Colonic mucosa (tissue), 4 donors: ENCODE data around the gene CDH12. TPM values are rescaled to one million over a fixed set of nuclear protein-coding genes. Genes with fewer than 3 reads are reported as not detected.

Source experiments
- DNase-seq: peaks from one replicate; pipeline ENCODE4 v3.0.0-alpha.2; 2020
- H3K27ac ChIP-seq: fragments of 200-600 bp; one replicate; pipeline ENCODE4 v1.8.0; 2021
- H3K27me3 ChIP-seq: fragments of 200-600 bp; one replicate; pipeline ENCODE4 v1.8.0; 2021
- H3K36me3 ChIP-seq: fragments of 200-600 bp; one replicate; pipeline ENCODE4 v1.8.0; 2021
- H3K4me1 ChIP-seq: fragments of 200-600 bp; one replicate; pipeline ENCODE4 v1.8.0; 2021; ENCODE audit warnings: mild to moderate bottlenecking
- H3K4me3 ChIP-seq: fragments of 200-600 bp; one replicate; pipeline ENCODE4 v1.8.0; 2021
- H3K9ac ChIP-seq, 2 donors: one replicate each; pipeline ENCODE4 v1.7.0; 2013; ENCODE audit warnings: control low read depth in 2 of 2, low read depth in 2 of 2, low read length in 2 of 2
- H3K9me3 ChIP-seq: fragments of 200-600 bp; one replicate; pipeline ENCODE4 v1.8.0; 2021
- intact Hi-C: fragments of 100-400 bp; cut with DNase I; formaldehyde crosslinking; loops from one replicate; pipeline ENCODE4 v1.14.1; 2022
- total RNA-seq, 2 donors: library from RNA; stranded (reverse); fragmentation: NEBNext Ultra II Directional in 1 of 2; extraction: Animal tissue kit (Norgen Biotek cat#: 25700) in 1 of 2; gene quantifications; one replicate each; pipeline ENCODE4 v1.2.1, GENCODE V29; 2021
- TF ChIP-seq, protein P1 (sequence below): fragments of 200-600 bp; IDR thresholded peaks from one replicate; pipeline ENCODE4 v1.8.0; 2022; ENCODE audit warnings: antibody characterized with exemption, mild to moderate bottlenecking
- donor health status: healthy.
- donor health status: DM: no; HTN: no; CAD: no.
- donor health status: DM: no; HTN: no; CAD: no.

CDH12 gene
- total RNA-seq, 2 donors from 2014 or later = not detected

DNA sequence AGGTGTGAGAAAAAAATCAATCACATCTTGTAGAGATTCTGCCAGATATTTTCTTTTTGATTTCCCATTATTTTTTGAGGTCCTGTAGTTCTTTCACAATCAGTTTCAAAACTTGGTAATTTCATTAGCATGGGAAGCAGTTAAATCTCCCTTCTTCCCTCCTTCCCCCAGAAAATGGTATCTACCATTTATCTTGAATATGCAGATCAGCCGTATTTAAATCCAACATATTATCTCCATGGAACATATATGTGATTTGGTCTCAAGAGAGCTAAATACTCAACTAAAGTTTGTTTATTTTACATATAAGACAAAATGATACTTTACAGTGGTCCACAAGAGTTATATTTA, 1034.8 kb downstream of the CDH12 start:
- Histone ChIP-seq H3K27ac (no peak overlapping the region), H3K4me1 (no peaks in the 10 kb centered on the region), H3K27me3 (no peaks in the 10 kb centered on the region), H3K4me3 (no peak overlapping the region), H3K9me3 (no peaks in the 10 kb centered on the region), H3K36me3 (no peaks in the 10 kb centered on the region), H3K9ac (no peak overlapping the region)
- intact Hi-C loops = no loop called here
- TF ChIP-seq, protein P1, sequence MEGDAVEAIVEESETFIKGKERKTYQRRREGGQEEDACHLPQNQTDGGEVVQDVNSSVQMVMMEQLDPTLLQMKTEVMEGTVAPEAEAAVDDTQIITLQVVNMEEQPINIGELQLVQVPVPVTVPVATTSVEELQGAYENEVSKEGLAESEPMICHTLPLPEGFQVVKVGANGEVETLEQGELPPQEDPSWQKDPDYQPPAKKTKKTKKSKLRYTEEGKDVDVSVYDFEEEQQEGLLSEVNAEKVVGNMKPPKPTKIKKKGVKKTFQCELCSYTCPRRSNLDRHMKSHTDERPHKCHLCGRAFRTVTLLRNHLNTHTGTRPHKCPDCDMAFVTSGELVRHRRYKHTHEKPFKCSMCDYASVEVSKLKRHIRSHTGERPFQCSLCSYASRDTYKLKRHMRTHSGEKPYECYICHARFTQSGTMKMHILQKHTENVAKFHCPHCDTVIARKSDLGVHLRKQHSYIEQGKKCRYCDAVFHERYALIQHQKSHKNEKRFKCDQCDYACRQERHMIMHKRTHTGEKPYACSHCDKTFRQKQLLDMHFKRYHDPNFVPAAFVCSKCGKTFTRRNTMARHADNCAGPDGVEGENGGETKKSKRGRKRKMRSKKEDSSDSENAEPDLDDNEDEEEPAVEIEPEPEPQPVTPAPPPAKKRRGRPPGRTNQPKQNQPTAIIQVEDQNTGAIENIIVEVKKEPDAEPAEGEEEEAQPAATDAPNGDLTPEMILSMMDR = no peak
- DNase-seq = no peak

DNA sequence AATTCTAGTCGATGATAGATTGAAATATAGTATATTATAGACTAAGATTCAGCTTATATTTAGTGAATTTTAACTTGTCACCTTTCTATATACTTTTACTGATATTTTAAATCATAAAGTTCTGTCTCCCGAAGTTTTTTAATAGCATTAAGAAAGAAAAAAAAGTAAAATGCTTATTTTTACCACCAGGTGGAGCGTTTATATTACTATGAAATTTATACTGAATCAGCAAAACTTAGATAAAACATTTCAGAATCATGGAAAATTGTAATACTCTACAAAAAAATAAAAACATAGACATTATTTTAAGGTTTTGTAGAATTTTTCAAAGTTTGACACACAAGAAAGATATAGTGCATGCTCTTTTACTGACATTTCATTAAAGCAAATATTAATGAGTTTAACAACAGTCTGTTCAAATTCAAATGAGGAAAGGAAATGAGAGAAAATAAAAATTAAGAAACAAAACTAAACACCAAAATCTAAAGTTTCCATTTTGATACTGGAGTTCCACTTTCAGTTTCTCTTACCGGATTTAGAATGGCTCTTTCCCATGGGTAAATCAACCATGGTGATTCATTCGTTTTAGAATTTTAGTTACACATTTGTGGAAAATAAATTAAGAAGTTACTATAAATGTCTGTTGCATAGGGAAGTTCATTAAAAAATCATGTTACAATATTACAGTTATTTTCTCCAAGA, 1035.3 kb downstream of the CDH12 start:
- TF ChIP-seq, protein P1 = no peak
- Histone ChIP-seq H3K27ac (no peak overlapping the region), H3K27me3 (no peaks in the 10 kb centered on the region), H3K36me3 (no peaks in the 10 kb centered on the region), H3K4me3 (no peak overlapping the region), H3K9me3 (no peaks in the 10 kb centered on the region), H3K4me1 (no peaks in the 10 kb centered on the region), H3K9ac (no peak overlapping the region)
- no peak for DNase-seq
- intact Hi-C loops = no loop called here

DNA sequence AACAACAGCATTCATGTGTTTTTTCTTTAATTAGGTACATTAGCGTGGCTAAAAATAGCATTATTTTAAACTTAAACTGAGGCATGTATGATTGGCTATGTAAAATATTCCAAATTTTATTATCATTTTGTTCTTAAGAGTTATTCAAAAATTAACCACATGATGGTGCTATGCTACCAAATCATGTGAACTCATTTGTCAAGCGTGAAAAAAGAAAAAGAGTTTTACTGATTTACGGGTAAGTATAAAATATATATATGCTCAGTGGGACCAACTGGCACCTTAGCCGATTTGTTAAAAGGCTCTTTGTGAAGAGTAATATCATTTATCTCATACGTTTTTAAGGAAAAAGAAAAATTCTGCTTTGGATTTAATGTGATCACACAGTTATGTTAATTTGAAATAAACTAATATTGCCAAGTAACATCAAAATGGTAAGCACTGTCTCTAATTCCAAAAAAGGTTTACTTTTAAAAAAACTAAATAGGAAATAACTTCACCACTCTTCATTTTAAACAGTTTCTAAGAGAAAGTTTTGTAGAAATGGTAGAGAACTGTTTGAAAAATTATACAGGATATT, 1042.3 kb downstream of the CDH12 start:
- Histone ChIP-seq H3K27ac (no peak overlapping the region), H3K27me3 (no peaks in the 10 kb centered on the region), H3K9ac (no peak overlapping the region), H3K36me3 (no peaks in the 10 kb centered on the region), H3K4me3 (no peak overlapping the region), H3K9me3 (no peaks in the 10 kb centered on the region), H3K4me1 (no peaks in the 10 kb centered on the region)
- TF ChIP-seq, protein P1 = no peak
- intact Hi-C loops = no loop called here
- no peak for DNase-seq

DNA sequence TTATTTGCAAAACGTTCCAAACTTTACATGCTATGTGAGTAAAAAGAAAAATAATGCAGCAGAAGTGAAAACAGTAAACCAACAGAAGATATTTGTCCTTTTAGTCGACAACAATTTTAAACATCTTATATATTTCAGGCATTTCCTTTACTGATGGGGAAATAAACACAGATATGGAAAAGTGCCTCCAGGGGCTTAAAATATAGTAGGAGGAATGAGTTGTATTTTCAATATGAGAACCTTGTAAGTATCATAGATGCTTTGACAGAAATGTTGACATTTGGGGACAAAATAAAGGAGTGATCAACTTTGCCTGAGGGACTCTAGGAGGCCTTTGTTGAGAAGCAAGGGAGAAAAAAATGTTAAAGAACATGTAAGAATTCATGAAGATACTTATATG, 1043.5 kb downstream of the CDH12 start:
- TF ChIP-seq, protein P1 = no peak
- Histone ChIP-seq H3K4me3 (no peak overlapping the region), H3K27me3 (no peaks in the 10 kb centered on the region), H3K27ac (no peak overlapping the region), H3K4me1 (no peaks in the 10 kb centered on the region), H3K9me3 (no peaks in the 10 kb centered on the region), H3K9ac (no peak overlapping the region), H3K36me3 (no peaks in the 10 kb centered on the region)
- intact Hi-C loops = no loop called here
- no peak for DNase-seq

DNA sequence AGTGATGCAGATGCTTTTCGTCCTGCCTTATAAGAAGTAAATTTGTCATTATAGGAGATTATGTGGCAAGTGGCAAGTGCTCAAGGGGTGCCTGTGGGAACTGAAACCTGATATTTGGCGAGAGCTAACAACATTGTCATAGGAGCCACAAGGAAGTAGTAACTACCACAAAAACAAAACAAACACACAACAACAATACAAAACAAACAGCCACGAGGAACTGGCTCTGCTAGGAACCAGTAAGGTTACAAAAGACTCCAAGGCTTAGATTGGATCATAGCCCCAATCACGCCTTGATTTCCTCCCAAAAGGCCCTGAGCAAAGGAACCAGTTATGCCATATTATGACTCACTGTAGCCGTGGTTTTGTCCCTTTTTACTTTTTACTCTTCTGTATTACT, 1045.2 kb downstream of the CDH12 start:
- Histone ChIP-seq H3K4me3 (no peak overlapping the region), H3K9me3 (no peaks in the 10 kb centered on the region), H3K9ac (no peak overlapping the region), H3K27me3 (no peaks in the 10 kb centered on the region), H3K4me1 (no peaks in the 10 kb centered on the region), H3K36me3 (no peaks in the 10 kb centered on the region), H3K27ac (no peak overlapping the region)
- DNase-seq = no peak
- TF ChIP-seq, protein P1 = no peak
- intact Hi-C loops = no loop called here
